ENCODE data around the gene CCSER2.
A peak's percentile ranks its signal among the peaks of the same experiment; 100 is the strongest.

CCSER2 gene

DNA sequence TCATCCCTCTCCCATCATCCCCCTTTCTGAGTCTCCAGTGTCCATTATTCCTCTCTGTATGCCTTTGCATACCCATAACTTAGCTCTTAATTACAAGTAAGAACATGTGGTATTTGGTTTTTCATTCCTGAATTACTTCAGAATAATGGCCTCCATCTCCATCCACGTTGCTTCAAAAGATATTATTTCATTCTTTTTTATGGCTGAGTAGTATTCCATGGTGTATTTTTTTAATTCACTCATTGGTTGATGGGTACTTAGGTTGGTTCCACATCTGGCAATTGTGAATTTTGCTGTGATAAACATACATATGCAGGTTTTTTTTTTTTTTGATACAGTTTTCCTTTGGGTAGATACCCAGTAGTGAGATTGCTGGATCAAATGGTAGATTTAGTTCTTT, 40.4 kb downstream of the CCSER2 start:
- Histone ChIP-seq H3K27me3 (no peaks in the 10 kb centered on the region), H3K4me1 (peaks cover 0 to 9% (median under 1%) of the 10 kb centered on the region in 4 donors), H3K4me3 (no peak overlapping the region), H3K9me3 (no peaks in the 10 kb centered on the region), H3K36me3 (peaks cover 6 to 17% (median 15%) of the 10 kb centered on the region in 3 donors), H3K27ac (no peak overlapping the region)
- intact Hi-C loops (cut with DNase I; ENCODE audit: low total_unique reads) = no loop called here
- DNase-seq = no peak
- TF ChIP-seq, protein P1, sequence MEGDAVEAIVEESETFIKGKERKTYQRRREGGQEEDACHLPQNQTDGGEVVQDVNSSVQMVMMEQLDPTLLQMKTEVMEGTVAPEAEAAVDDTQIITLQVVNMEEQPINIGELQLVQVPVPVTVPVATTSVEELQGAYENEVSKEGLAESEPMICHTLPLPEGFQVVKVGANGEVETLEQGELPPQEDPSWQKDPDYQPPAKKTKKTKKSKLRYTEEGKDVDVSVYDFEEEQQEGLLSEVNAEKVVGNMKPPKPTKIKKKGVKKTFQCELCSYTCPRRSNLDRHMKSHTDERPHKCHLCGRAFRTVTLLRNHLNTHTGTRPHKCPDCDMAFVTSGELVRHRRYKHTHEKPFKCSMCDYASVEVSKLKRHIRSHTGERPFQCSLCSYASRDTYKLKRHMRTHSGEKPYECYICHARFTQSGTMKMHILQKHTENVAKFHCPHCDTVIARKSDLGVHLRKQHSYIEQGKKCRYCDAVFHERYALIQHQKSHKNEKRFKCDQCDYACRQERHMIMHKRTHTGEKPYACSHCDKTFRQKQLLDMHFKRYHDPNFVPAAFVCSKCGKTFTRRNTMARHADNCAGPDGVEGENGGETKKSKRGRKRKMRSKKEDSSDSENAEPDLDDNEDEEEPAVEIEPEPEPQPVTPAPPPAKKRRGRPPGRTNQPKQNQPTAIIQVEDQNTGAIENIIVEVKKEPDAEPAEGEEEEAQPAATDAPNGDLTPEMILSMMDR (IDR thresholded peaks at IDR 0.05) = no peak

DNA sequence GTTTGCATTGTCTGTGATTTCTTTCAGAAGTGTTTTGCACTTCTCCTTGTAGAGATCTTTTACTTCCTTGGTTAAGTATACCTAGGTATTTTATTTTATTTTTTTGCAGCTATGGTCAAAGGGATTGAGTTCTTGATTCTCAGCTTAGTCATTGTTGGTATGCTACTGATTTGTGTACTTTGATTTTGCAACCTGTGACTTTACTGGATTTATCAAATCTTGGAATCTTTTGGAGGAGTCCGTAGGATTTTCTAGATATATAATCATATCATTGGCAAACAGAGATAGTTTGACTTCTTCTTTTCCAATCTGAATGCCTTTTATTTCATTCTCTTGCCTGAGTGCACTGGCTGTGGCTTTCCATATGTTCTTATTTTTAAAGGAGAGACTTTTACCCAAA, 41.9 kb downstream of the CCSER2 start:
- TF ChIP-seq, protein P1 (IDR thresholded peaks at IDR 0.05) = no peak
- Histone ChIP-seq H3K4me1 (no peaks in the 10 kb centered on the region), H3K9me3 (no peaks in the 10 kb centered on the region), H3K27me3 (no peaks in the 10 kb centered on the region), H3K36me3 (peaks cover 11 to 25% (median 23%) of the 10 kb centered on the region in 3 donors), H3K27ac (no peak overlapping the region), H3K4me3 (no peak overlapping the region)
- intact Hi-C loops (cut with DNase I; ENCODE audit: low total_unique reads) = no loop called here
- no peak for DNase-seq

GRCh38 chr10:84371944-84372343, 43.6 kb downstream of the CCSER2 start:
- intact Hi-C loops (cut with DNase I; ENCODE audit: low total_unique reads) = no loop called here

GRCh38 chr10:84373000-84373399, 44.6 kb downstream of the CCSER2 start:
- no peaks in the 10 kb centered on the region for H3K9me3 ChIP-seq
- peaks cover 11 to 25% (median 23%) of the 10 kb centered on the region in 3 donors for H3K36me3 ChIP-seq
- DNase-seq = no peak
- H3K27me3 ChIP-seq = no peaks in the 10 kb centered on the region
- intact Hi-C loops (cut with DNase I; ENCODE audit: low total_unique reads) = no loop called here
- no peak overlapping the region for H3K4me3 ChIP-seq
- TF ChIP-seq, protein P1 (IDR thresholded peaks at IDR 0.05) = no peak
- H3K27ac ChIP-seq = no peak overlapping the region
- peaks cover 0 to 4% (median 0%) of the 10 kb centered on the region in 4 donors for H3K4me1 ChIP-seq

More at GRCh38 chr10:84371944-84372343, 43.6 kb downstream of the CCSER2 start:
- H3K9me3 ChIP-seq = no peaks in the 10 kb centered on the region
- no peak for DNase-seq
- H3K36me3 ChIP-seq = peaks cover 11 to 25% (median 23%) of the 10 kb centered on the region in 3 donors
- H3K27ac ChIP-seq = no peak overlapping the region
- no peak overlapping the region for H3K4me3 ChIP-seq
- no peaks in the 10 kb centered on the region for H3K4me1 ChIP-seq
- no peaks in the 10 kb centered on the region for H3K27me3 ChIP-seq
- TF ChIP-seq, protein P1 (IDR thresholded peaks at IDR 0.05) = no peak

DNA sequence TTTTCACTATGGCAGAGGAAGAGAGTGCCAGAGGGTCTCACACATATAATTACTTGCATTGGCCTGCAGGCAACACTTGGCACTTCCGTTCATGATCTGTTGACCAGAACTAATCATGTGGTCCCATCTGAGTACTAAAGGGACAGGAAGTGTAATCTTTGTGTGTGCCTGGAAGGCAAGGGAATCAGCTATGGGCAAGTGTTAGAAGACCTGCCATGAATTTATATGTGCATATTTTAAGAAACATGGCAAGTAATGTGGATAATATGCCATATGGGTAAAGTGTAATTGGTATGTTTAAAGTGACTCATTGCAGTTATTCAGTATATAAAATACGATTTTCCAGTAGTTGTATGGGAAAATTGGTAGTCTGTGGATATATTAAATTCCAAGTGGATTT, 46.1 kb downstream of the CCSER2 start:
- peaks cover 11 to 25% (median 23%) of the 10 kb centered on the region in 3 donors for H3K36me3 ChIP-seq
- H3K27me3 ChIP-seq = no peaks in the 10 kb centered on the region
- H3K27ac ChIP-seq = no peak overlapping the region
- H3K4me1 ChIP-seq = peaks cover 0 to 4% (median 0%) of the 10 kb centered on the region in 4 donors
- TF ChIP-seq, protein P1 (IDR thresholded peaks at IDR 0.05) = no peak
- DNase-seq = no peak
- no peak overlapping the region for H3K4me3 ChIP-seq
- intact Hi-C loops (cut with DNase I; ENCODE audit: low total_unique reads) = loop anchor here (2.0 kb wide), 1 partner anchor 164 kb away; no protein-coding TSS in a partner anchor
- no peaks in the 10 kb centered on the region for H3K9me3 ChIP-seq

- H3K27ac ChIP-seq = no peak overlapping the region
- TF ChIP-seq, protein P1 (IDR thresholded peaks at IDR 0.05) = peak; percentile 72 to 81
- no peak overlapping the region for H3K4me3 ChIP-seq
- H3K9me3 ChIP-seq = no peaks in the 10 kb centered on the region
- no peak for DNase-seq
- H3K4me1 ChIP-seq = peaks cover 0 to 4% (median 0%) of the 10 kb centered on the region in 4 donors
- peaks cover 11 to 25% (median 23%) of the 10 kb centered on the region in 3 donors for H3K36me3 ChIP-seq
- intact Hi-C loops (cut with DNase I; ENCODE audit: low total_unique reads) = loop anchor here (2.0 to 5.0 kb wide), 2 partner anchors 113 to 164 kb away; no protein-coding TSS in a partner anchor
- H3K27me3 ChIP-seq = no peaks in the 10 kb centered on the region
Measured at GRCh38 chr10:84375011-84375410, 46.6 kb downstream of the CCSER2 start.
